Measurements from ENCODE around the gene BARHL1. TPM values are rescaled to one million over a fixed set of nuclear protein-coding genes. Genes with fewer than 3 reads are reported as not detected.

The BARHL1 gene
- total and polyA plus RNA-seq, 2 of the 4 experiments (the other 2 are of a cell fraction): not detected

- Histone ChIP-seq H3K27ac (ENCODE audit: insufficient read depth, low read length) (no peak overlapping the region), H2AK9ac (replicated peaks; ENCODE audit: low read depth, low read length, poor library complexity) (no peak overlapping the region), H3K9ac (ENCODE audit: low read depth, low read length) (no peak overlapping the region), H2BK120ac (ENCODE audit: low read depth, low read length) (no peak overlapping the region), H3K14ac (replicated peaks; ENCODE audit: low read depth, low read length) (no peak overlapping the region), H3K79me1 (ENCODE audit: low read depth in 1 of 2, low read length in 2 of 2) (peaks cover 0 to 6% of the 10 kb centered on the region in 2 experiments; a peak in 2 of 4 replicates), H2AK5ac (ENCODE audit: low read depth, low read length) (no peak overlapping the region), H3K56ac (ENCODE audit: extremely low read depth, insufficient read depth, low read length) (no peak overlapping the region), H4K8ac (ENCODE audit: low read depth in 2 of 2, low read length in 2 of 2) (no peak overlapping the region), H3K4ac (ENCODE audit: low read depth, low read length) (no peak overlapping the region), H3K4me2 (ENCODE audit: low read depth, low read length) (no peak overlapping the region), H3K18ac (ENCODE audit: low read depth, low read length) (no peak overlapping the region), H3K9me3 (ENCODE audit: control insufficient read depth, insufficient read depth, low read length) (no peaks in the 10 kb centered on the region), H3K9me1 (ENCODE audit: insufficient read depth, low read length) (peaks cover 15% of the 10 kb centered on the region), H2AFZ (replicated peaks; ENCODE audit: low read length, poor library complexity) (peak overlapping the region; percentile 5), H2BK5ac (ENCODE audit: low read depth, low read length, poor library complexity, severe bottlenecking) (no peak overlapping the region), H3K4me1 (ENCODE audit: control insufficient read depth, insufficient read depth, low read length) (peaks cover 7% of the 10 kb centered on the region), H3K27me3 (ENCODE audit: control insufficient read depth, insufficient read depth, low read length) (no peaks in the 10 kb centered on the region), H3K23ac (ENCODE audit: low read depth, low read length) (no peak overlapping the region), H4K5ac (ENCODE audit: low read depth, low read length) (no peak overlapping the region), H4K91ac (ENCODE audit: insufficient read depth, low read depth, low read length) (no peak overlapping the region), H2BK20ac (ENCODE audit: low read depth, low read length) (no peak overlapping the region), H3K36me3 (ENCODE audit: control insufficient read depth, insufficient read depth, low read length) (peaks cover 25% of the 10 kb centered on the region), H2BK15ac (ENCODE audit: low read depth, low read length) (no peak overlapping the region), H3K4me3 (ENCODE audit: insufficient read depth, low read depth, low read length) (no peak overlapping the region), H4K20me1 (ENCODE audit: insufficient read depth, low read length) (peaks cover 20% of the 10 kb centered on the region; the same call in 1 of the 2 replicates)
- dilution Hi-C loops (cut with HindIII; ENCODE audit: low sequenced_read_pairs, unreplicated experiment): no loop called here
- ATAC-seq (ENCODE audit: low read depth): no peak
- DNase-seq: no peak
- no peak for TF ChIP-seq NFE2L2 (IDR thresholded peaks at IDR 0.05; ENCODE audit: low read depth, low read length)
- no peak for TF ChIP-seq MXI1 (IDR thresholded peaks at IDR 0.05; ENCODE audit: borderline replicate concordance, low read depth, low read length)
- TF ChIP-seq POLR2A (IDR thresholded peaks at IDR 0.05; ENCODE audit: low read depth, low read length): no peak
- TF ChIP-seq FOS (IDR thresholded peaks at IDR 0.05; ENCODE audit: low read depth, low read length): no peak
- TF ChIP-seq, protein P1, sequence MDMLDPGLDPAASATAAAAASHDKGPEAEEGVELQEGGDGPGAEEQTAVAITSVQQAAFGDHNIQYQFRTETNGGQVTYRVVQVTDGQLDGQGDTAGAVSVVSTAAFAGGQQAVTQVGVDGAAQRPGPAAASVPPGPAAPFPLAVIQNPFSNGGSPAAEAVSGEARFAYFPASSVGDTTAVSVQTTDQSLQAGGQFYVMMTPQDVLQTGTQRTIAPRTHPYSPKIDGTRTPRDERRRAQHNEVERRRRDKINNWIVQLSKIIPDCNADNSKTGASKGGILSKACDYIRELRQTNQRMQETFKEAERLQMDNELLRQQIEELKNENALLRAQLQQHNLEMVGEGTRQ (IDR thresholded peaks at IDR 0.05; ENCODE audit: low read depth, low read length): no peak
- TF ChIP-seq RCOR1 (IDR thresholded peaks at IDR 0.05; ENCODE audit: insufficient replicate concordance, low read length): no peak
- BruUV-seq (replicated peaks): no TSS peak
- POLR2A ChIA-PET (ENCODE audit: unreplicated experiment): no interaction called here
- intact Hi-C loops (cut with micrococcal nuclease): no loop called here
- no CpG with 5 or more reads among the region's 6 CpGs for WGBS, 2 experiments (ENCODE audit: extremely low coverage in 2 of 2, insufficient read length in 1 of 2)
- CTCF ChIA-PET: no interaction called here
- in situ Hi-C loops (cut with MboI; ENCODE audit: low sequenced_read_pairs): no loop called here
These were observed 23.0 kb downstream of the BARHL1 start for GRCh38 chr9:132605387-132605786.

Data from IMR-90 (cell line).